Activated CD4-positive, CD25-positive, alpha-beta regulatory T cell treated with anti-CD3 and anti-CD28 coated beads, Interleukin-2, amount 50 U/mL, for 24 hours (primary cell): ENCODE data around the gene ARL11.

Source experiments
- ATAC-seq, 2 donors: fragments of 150-1000 bp; cut with Tn5 transposase; one replicate each; pipeline ENCODE4 v1.10.0; 2021; ENCODE audit warnings: mild to moderate bottlenecking in 1 of 2, moderate library complexity in 1 of 2

Gene ARL11

DNA sequence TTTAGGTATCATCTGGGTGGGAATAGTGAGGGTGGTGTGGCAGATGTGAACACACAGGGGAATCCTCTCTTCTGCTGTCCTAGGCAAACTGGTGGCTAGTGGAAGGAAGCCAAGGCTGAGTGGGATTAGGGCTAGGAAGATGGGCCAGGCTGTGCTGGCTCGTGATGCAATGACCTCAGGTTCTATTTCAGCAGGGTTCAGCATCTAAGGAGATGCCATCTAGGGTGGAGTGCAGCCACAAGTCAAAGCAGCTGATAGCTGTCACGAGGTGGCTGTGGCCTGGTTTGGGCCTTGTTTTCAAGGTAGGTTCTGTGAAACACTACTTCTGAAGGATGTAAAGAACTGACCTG lies 21.6 kb downstream of the ARL11 start:
- no peak for ATAC-seq

DNA sequence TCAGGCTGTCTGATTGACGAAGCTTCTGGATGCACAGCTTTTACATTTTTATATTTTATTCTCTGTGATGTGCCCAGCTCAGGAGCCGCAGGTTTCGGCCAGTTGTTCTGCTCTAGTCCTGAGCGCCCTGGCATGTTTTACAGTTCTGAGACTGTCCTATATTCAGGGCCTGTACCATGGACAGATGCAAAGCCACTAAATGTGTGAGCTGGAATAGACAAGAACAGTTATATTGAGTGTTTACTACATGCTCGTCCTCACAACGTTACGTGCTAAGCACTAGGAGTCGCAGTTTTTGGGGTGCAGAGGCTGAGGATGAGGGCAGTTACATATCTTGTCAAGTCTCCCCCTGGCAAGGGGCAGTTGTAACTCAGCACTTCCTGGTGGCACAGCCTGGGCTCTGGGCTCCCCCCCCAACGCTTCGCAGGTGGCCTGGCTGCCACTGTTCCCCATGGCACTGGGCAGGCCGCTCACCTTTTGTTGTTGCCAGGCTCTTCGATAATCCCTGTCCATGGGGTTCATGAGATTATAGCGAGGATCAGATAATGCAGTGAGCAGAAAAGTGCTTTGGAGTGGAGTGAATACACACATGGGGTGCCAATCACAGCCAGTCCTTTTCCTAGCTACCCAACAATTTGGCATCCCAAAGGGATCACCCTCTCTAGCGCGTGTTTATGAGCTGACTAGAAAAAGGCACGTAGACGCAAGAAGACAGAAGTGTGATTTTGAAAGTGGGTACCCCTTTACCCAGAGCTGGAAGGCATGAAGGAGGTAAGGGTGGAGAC lies 23.5 kb downstream of the ARL11 start:
- ATAC-seq, result no peak

DNA sequence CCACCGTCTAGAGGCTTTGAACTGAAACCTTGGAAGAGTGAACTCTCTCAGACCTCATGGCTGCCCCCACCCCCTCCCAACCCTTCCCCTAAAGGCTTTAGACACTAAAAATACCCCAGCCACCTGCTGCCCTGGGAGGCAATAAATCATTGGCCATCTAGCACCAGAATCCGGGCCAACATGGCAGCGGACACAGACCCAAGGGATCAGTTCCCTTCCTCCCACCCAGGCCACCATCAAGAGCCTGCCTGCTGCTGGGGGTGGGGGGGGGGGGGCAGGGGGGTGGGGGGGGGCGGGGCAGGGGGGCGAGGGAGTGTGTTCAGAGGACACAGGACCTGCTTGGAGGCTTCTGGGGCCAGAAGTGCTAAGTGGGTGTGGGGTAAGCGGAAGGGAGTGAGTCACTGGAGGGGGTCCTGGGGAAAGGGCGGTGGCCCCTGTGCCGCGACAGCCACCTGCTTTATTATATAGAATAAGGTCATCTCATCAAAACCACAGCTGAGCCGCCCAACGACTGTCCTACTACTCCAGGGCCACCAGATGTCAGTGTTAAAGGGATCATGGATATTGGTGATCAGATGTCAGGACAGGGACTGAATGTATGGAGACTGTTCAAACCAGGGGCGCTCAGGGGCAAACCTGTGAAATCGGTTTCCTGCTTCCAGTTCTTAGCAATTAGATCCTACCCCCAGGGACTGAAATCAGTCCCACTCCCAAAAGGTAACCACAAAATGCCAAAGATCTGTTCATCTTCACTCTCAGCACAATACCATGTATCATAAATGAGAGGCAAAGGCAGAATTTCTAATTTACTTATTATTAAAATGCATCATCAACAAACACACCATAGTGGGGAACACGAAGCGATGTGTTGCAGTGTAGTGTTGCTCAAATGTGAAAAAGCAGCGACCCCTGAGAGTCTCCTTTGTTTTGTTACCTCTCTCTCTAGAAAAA lies 24.3 kb downstream of the ARL11 start:
- ATAC-seq, result peak in 1 of 2 donors; percentile 17

DNA sequence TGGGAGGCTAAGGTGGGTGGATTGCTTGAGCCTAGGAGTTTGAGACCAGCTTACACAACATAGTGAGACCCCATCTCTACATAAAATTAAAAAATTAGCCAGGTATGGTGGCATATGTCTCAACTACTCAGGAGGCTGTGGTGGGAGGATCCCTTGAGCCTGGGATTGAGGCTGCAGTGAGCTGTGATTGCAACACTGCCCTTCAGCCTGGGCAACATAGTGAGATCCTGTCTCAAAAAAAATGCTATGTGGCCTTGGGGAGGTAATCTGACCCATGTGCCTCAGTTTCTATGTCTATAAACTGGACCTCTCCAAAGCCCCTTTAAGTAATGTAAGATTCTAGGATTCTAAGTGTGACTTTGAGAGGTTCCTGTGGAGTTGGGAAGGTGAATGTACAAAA lies 25.2 kb downstream of the ARL11 start:
- ATAC-seq, result no peak

DNA sequence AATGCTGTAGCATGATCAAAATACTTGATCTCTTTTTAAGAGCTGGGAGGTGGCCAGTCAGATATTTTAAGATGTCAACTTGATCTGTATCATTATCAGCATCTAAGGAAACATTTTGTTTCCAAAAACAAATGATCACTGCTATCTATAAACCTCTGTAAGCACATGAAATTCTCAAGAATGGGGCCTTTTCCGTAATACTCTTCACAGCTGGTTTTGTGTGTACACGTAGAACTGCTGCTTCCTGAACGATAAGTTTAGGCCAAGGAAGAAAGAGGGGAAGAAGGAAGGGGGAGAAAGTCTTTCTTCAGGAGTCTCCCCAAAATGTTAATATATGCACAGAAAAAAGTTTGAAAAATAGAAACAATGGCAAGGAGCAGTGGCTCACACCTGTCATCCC lies 25.7 kb downstream of the ARL11 start:
- no peak for ATAC-seq

DNA sequence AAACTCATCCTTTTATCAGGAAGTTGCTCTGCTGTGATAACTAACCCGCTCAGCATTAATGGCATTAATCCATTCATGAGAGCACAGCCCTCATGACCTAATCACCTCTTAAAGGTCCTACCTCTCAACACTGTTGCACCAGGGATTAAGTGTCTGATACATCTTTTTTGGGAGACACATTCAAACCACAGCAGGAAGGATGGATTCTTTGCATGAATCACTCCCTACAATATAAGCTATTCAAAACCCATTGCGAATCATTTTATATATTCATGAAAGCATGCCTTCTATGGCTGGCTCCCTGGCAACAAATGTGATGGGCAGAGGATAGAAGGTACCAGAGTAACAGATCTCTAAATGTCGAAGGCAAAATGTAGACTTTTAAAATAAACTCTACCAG lies 27.6 kb downstream of the ARL11 start:
- ATAC-seq, result no peak

DNA sequence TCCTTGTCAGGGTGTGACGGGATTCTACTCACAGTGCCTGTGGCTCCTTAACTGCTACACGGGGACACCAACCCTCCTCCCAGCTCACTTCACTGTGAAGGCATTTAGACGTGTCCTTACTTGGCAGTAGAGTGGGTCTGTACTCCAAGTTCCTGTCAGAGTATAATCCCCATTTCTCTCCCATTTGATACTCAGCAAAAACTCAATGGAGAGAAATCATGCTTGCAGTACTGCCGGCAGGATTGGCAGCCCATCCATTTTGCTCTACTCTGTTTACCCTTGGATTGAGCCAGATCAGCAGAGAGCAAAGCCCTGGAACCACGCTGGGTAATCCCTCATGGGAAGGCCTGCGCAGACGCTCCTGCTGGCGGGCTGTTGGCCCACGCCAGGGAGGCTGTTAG lies 28.9 kb downstream of the ARL11 start:
- no peak for ATAC-seq

DNA sequence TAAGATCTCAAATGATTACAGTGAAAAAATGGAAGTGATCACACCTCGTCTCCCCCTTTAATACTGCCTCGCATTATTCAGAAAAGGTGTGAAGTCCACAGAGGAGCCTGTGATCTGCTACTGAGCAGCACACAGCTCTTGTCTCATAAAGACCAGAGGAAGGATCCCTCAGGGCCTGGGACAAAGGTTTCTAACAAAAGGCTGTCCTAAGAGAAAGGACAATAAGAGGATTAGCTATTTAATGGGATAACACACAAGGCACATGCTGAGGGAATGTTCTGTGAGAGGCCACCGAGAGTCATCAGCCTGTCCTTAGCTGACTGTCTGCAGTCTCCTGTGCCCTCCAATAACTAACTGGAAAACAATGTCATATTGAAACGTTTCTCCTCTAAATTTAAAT lies 36.3 kb downstream of the ARL11 start:
- ATAC-seq, result no peak

DNA sequence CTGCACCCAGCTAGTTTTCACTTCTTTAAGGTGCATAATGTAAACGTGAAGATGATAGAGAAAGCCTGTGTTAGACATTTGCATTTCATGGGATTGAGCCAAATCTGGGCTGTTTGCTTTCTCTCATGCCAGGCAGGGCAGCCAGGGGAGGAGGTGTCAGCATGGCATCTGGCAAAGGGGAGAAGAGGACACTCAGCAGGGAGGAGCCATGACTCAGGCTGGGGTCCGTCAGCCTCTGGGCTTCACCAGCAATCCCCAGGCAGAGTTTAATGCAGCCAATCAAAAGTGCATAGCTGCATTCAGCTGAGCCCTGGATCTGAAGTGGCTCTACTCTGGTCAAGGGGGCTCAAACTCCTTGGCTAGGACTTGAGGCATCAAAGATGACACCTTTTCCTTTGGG lies 39.5 kb downstream of the ARL11 start:
- ATAC-seq, result no peak

DNA sequence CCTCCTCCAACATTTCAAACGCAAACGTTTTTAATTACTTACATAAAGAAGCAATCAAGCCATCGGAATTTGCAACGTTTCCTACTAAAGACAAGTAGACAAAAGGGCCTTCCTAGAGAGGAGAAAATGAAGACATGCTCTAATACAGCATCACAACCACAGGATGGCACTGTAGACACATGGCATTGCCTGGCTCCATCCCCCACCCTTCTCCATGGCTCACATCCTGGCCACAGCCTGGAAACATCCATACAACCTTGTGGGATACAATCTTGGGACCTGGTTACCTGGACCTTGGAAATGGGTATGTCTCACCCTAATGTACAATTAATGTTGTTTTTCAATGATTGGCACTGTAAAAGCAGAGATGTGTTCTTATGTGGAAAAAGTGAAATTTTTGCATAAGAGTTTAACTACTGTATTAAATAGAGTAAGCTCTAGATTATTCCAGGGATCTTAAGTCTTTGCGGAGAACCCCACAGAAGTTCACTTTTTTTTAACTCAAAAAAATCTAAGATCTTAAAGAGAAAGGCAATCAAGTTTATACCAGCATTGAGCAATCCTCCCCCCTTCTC lies 41.5 kb downstream of the ARL11 start:
- ATAC-seq, result peak; percentile 55 to 63

DNA sequence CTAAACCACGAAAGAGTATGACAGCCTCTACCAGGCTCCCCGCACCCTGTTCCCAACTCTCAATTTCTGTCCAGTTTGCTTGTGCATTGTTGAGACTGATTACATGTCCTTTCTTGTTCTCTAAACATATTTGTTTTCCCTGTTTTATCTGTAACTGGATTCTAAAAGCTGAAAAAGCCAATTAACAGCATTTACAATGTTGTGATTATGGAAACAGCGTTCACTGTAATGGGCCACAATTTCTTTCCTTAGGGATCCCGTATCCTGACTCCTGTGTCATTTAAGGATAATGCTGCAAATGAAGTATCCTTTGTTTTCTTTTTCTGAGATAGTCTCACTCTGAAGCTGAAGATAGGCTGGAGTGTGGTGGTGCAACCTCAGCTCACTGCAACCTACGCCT lies 42.5 kb downstream of the ARL11 start:
- no peak for ATAC-seq

DNA sequence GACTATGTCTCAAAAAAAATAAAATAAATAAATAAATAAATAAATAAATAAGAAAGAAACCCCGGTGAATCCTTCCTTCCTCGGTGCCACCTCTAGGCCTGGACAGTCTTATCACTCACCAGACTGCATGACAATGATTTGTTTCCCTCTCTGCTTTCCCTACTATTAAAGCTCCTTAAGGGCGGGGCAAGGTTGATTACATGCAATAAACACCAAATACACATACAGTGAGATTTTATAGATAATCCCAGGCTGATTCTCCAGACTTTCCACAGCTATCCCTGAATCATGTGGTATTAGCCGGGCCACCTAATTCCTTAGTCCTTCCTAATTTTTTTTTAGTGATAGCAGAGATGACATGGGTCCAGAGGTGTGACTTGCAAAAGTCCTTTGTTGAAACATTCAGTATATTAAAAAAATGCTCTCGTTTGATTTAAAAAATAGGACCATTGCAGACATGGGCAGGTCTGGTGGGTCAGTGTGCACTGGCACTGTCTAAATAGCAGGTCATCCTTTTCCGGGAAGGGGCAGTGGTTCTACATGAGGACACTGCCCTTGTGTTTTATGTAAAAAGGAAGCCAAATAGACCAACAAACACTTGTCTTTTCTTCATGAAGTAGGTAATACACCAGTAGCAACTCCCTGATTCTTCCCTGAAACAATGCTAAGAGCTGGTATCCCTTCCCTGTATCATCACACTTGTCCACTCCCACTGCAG lies 48.4 kb downstream of the ARL11 start:
- ATAC-seq, result no peak

DNA sequence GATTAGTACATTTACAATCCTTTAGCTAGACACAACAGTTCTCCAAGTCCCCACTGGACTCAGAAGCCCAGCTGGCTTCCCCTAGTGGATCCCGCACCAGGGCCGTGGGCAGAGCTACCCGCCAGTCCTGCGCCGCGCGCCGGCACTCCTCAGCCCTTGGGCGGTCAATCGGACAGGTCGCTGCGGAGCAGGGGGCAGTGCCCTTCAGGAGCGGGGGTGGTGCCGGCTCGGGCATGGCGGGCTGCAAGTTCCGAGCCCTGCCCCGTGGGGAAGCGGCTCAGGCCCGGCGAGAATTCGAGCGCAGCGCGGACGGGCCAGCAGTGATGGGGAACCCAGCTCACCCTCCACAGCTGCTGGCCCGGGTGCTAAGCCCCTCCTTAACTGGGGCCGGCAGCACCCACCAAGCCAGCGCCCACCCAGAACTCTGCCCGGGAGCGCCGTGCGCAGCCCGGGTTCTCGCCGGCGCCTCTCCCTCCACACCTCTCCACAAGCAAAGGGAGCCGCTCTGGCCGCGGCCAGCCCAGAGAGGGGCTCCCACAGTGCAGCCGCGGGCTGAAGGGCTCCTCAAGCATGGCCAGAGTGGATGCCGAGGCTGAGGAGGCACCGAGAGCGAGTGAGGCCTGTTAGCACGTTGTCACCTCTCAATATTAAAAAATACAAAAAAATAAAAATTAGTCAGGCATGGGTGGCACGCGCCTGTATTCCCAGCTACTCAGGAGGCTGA lies 50.0 kb downstream of the ARL11 start:
- ATAC-seq, result no peak

DNA sequence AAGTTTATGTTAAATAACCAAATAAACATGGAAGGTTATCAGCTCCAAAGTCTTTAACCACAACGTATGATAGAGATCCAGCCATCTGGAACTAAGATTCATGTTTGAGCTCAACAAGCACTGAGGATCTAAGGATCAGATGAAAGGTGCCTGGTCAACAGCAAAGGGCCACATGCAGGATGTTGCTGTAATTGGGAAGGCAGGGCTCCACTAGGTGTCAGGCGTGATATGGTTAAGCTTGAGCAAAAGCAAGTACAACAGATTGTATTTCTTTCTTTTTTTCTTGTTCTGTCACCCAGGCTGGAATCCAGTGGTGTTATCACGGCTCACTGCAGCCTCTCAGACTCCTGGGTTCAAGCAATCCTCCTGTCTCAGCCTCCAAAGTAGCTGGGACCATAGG lies 50.9 kb downstream of the ARL11 start:
- no peak for ATAC-seq

DNA sequence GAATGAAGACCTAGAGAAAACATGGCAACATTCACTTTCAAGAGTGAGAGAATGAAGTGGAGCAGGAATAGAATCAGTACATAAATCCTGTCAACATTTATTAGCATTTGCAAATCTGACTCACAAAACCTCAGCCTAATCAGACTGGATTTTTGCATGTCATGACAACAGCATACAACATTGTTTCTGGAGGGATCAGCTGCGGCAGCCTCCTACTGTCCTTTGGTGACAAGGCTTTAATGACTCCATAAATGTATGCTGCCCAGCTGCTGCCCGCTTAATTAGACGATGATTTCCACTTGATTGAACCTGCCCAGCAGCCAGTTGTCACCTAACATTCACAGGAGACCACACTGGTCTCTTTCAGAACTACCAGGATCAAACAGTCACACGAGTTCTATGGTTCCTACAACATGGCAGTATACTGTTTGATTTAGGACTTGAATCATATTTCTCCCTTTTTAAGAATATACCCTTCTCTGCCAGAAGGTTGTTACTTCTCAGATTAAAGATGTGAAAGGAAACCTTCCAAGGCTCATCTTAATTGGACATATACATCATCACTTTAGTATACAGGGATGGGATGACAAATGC lies 53.6 kb downstream of the ARL11 start:
- ATAC-seq, result no peak
